GM23338 (cell line): ENCODE data around the gene POMC. TPM values are rescaled to one million over a fixed set of nuclear protein-coding genes. Genes with fewer than 3 reads are reported as not detected.

Experiments
- ATAC-seq: fragments of 200-7000 bp; cut with Tn5 transposase; 3 replicates; pipeline ENCODE4 v1.9.1; 2020
- DNase-seq: peaks from one replicate; pipeline ENCODE4 v3.0.0-alpha.2; 2015; ENCODE audit warnings: low spot score
- H2AFZ ChIP-seq: fragments of 200-600 bp; sonication (generic); 2 replicates; pipeline ENCODE4 v1.8.0; 2016; ENCODE audit warnings: antibody characterized with exemption, mild to moderate bottlenecking, moderate library complexity
- H3F3A ChIP-seq: fragments of 200-600 bp; sonication (generic); replicated peaks from 2 replicates; pipeline ENCODE4 v1.8.0; 2017; ENCODE audit warnings: antibody characterized with exemption, mixed run types, low read depth
- H3K27ac ChIP-seq: fragments of 200-600 bp; sonication (generic); 2 replicates; pipeline ENCODE4 v1.6.1; 2016; ENCODE audit warnings: low read depth
- H3K27me3 ChIP-seq: fragments of 200-600 bp; sonication (generic); 2 replicates; pipeline ENCODE4 v1.8.0; 2016; ENCODE audit warnings: mild to moderate bottlenecking, mixed run types, moderate library complexity; ENCODE audit not compliant: insufficient read depth
- H3K36me3 ChIP-seq: fragments of 200-600 bp; sonication (generic); 2 replicates; pipeline ENCODE4 v1.8.0; 2016; ENCODE audit warnings: mild to moderate bottlenecking; ENCODE audit not compliant: insufficient read depth
- H3K4me1 ChIP-seq: fragments of 200-600 bp; sonication (generic); 2 replicates; pipeline ENCODE4 v1.8.0; 2016; ENCODE audit warnings: mild to moderate bottlenecking, moderate library complexity; ENCODE audit not compliant: insufficient read depth
- H3K4me2 ChIP-seq: fragments of 200-600 bp; sonication (generic); 2 replicates; pipeline ENCODE4 v1.7.1; 2017; ENCODE audit warnings: mixed run types
- H3K4me3 ChIP-seq: fragments of 200-600 bp; sonication (generic); 2 replicates; pipeline ENCODE4 v1.6.1; 2016; ENCODE audit warnings: mixed run types
- H3K79me2 ChIP-seq: fragments of 200-600 bp; sonication (generic); replicated peaks from 2 replicates; pipeline ENCODE4 v1.8.0; 2017; ENCODE audit warnings: mild to moderate bottlenecking; ENCODE audit not compliant: insufficient read depth
- H3K9me2 ChIP-seq: fragments of 200-600 bp; sonication (generic); 2 replicates; pipeline ENCODE4 v1.8.0; 2017; ENCODE audit not compliant: insufficient read depth
- H4K20me1 ChIP-seq: fragments of 200-600 bp; sonication (generic); replicated peaks from 2 replicates; pipeline ENCODE4 v1.8.0; 2017; ENCODE audit warnings: mild to moderate bottlenecking; ENCODE audit not compliant: insufficient read depth
- H3K27ac Mint-ChIP-seq: 2 replicates; pipeline ENCODE4 v1.8.0; 2020; ENCODE audit warnings: inconsistent platforms, mild to moderate bottlenecking, moderate library complexity, mixed read lengths
- H3K27me3 Mint-ChIP-seq: 3 replicates; pipeline ENCODE4 v1.8.0; 2022; ENCODE audit warnings: low read depth, mild to moderate bottlenecking, moderate library complexity, mixed read lengths, inconsistent platforms; ENCODE audit not compliant: insufficient read depth, poor library complexity
- H3K36me3 Mint-ChIP-seq: 3 replicates; pipeline ENCODE4 v1.8.0; 2021; ENCODE audit warnings: low read depth, mild to moderate bottlenecking, inconsistent platforms, moderate library complexity, mixed read lengths
- H3K4me1 Mint-ChIP-seq: 3 replicates; pipeline ENCODE4 v1.8.0; 2020; ENCODE audit warnings: mild to moderate bottlenecking, inconsistent platforms, mixed read lengths
- H3K4me3 Mint-ChIP-seq: 3 replicates; pipeline ENCODE4 v1.8.0; 2021; ENCODE audit warnings: moderate library complexity, mild to moderate bottlenecking, inconsistent platforms, mixed read lengths
- H3K9me3 Mint-ChIP-seq: 3 replicates; pipeline ENCODE4 v1.8.0; 2020; ENCODE audit warnings: moderate library complexity, mild to moderate bottlenecking, inconsistent platforms, mixed read lengths
- CREB1 ChIP-seq: fragments of 250-450 bp; sonication (Bioruptor Pico); IDR thresholded peaks from 2 replicates; pipeline ENCODE4 v1.5.0; 2020; ENCODE audit warnings: low read depth, mild to moderate bottlenecking, moderate library complexity
- CTCF ChIP-seq, 2 experiments: fragments of 200-600 bp in 1 of 2; sonication (generic) in 1 of 2; conservative IDR thresholded peaks; 2 replicates each; pipeline versions ENCODE4 v1.5.1 to v1.6.1; 2016 to 2017; ENCODE audit warnings: antibody characterized with exemption in 2 of 2, low read depth in 2 of 2, mild to moderate bottlenecking in 2 of 2, moderate library complexity in 1 of 2
- ETS1 ChIP-seq: IDR thresholded peaks from 2 replicates; pipeline ENCODE4 v1.6.1; 2016; ENCODE audit warnings: antibody characterized with exemption
- EZH2 ChIP-seq: fragments of 200-600 bp; sonication (generic); IDR thresholded peaks from one replicate; pipeline ENCODE4 v1.8.0; 2017; ENCODE audit warnings: antibody characterized with exemption, mild to moderate bottlenecking, low read depth; ENCODE audit not compliant: unreplicated experiment
- EZH2phosphoT487 ChIP-seq: fragments of 200-600 bp; sonication (generic); IDR thresholded peaks from one replicate; pipeline ENCODE4 v1.8.1; 2018; ENCODE audit warnings: antibody characterized with exemption; ENCODE audit not compliant: unreplicated experiment
- JUNB ChIP-seq: IDR thresholded peaks from one replicate; pipeline ENCODE4 v1.6.1; 2016; ENCODE audit warnings: antibody characterized with exemption; ENCODE audit not compliant: unreplicated experiment
- POLR2AphosphoS5 ChIP-seq: IDR thresholded peaks from 2 replicates; pipeline ENCODE4 v1.6.1; 2016; ENCODE audit warnings: antibody characterized with exemption, low read depth
- REST ChIP-seq: IDR thresholded peaks from one replicate; pipeline ENCODE4 v1.6.1; 2018; ENCODE audit warnings: antibody characterized with exemption; ENCODE audit not compliant: unreplicated experiment
- STAT1 ChIP-seq: IDR thresholded peaks from one replicate; pipeline ENCODE4 v1.6.1; 2016; ENCODE audit warnings: antibody characterized with exemption; ENCODE audit not compliant: unreplicated experiment
- ZNF114 ChIP-seq: fragments of 250-450 bp; sonication (Bioruptor Pico); IDR thresholded peaks from 2 replicates; pipeline ENCODE4 v1.5.0; 2020; ENCODE audit warnings: mild to moderate bottlenecking, moderate library complexity
- ZNF331 ChIP-seq: fragments of 250-450 bp; sonication (Bioruptor Pico); IDR thresholded peaks from 2 replicates; pipeline ENCODE4 v1.5.0; 2020; ENCODE audit warnings: low read depth, mild to moderate bottlenecking, moderate library complexity
- polyA plus RNA-seq: library from polyadenylated mRNA; unstranded; fragments of >200 nt; fragmentation: Nextera tagmentation; extraction: Ambion mirVana; gene quantifications from 2 replicates; pipeline ENCODE4 v1.2.1, GENCODE V29; 2016
- total RNA-seq: library from RNA; depleted of rRNA; stranded (reverse); fragments of >200 nt; shearing (Covaris generic); gene quantifications from 2 replicates; pipeline ENCODE4 v1.2.3, GENCODE V29; 2014

POMC gene
- total and polyA plus RNA-seq, 2 experiments from 2014 or later = 8.5 to 12.3 TPM

- no peaks in the 10 kb centered on the region; the same call in 1 of the 2 replicates for H4K20me1 ChIP-seq
- TF ChIP-seq CTCF (conservative IDR thresholded peaks at IDR 0.05; ENCODE audit: low read depth in 2 of 2) (no peak), CREB1 (CRISPR knock-in tag) (no peak), EZH2phosphoT487 (no peak), ETS1 (no peak)
- DNase-seq (no peak), ATAC-seq (no peak)
- peaks cover 9% of the 10 kb centered on the region for H3K4me1 Mint-ChIP-seq
- H3K9me2 ChIP-seq = no peaks in the 10 kb centered on the region
- H3K4me1 ChIP-seq = peaks cover 8% of the 10 kb centered on the region
- no peak overlapping the region for H3K4me3 ChIP-seq
- no peak overlapping the region for H3K27ac ChIP-seq
- peaks cover 32% of the 10 kb centered on the region for H3K27me3 ChIP-seq
- H3K36me3 ChIP-seq = no peaks in the 10 kb centered on the region
- H2AFZ ChIP-seq = no peak overlapping the region
- no peak overlapping the region for H3K4me3 Mint-ChIP-seq
- no peak overlapping the region for H3K27ac Mint-ChIP-seq
- H3K79me2 ChIP-seq = no peaks in the 10 kb centered on the region
- H3F3A ChIP-seq = no peaks in the 10 kb centered on the region
- H3K4me2 ChIP-seq = no peak overlapping the region
- H3K27me3 Mint-ChIP-seq = peaks cover 25% of the 10 kb centered on the region
- H3K9me3 Mint-ChIP-seq = no peaks in the 10 kb centered on the region; the same call in 2 of the 3 replicates
- H3K36me3 Mint-ChIP-seq = no peaks in the 10 kb centered on the region
These were observed 38.4 kb downstream of the POMC start for GRCh38 chr2:25129901-25130520.

GRCh38 chr2:25127646-25128045 lies 40.7 kb downstream of the POMC start:
- H3K4me1 Mint-ChIP-seq = peaks cover 5% of the 10 kb centered on the region
- no peaks in the 10 kb centered on the region for H4K20me1 ChIP-seq
- no peak for ATAC-seq

More at GRCh38 chr2:25127646-25128045, 40.7 kb downstream of the POMC start:
- Mint-ChIP-seq H3K4me3 (no peak overlapping the region), H3K9me3 (no peaks in the 10 kb centered on the region; the same call in 2 of the 3 replicates), H3K27ac (no peak overlapping the region), H3K27me3 (peaks cover 24% of the 10 kb centered on the region), H3K36me3 (peaks cover 1% of the 10 kb centered on the region; the same call in 2 of the 3 replicates)
- Histone ChIP-seq H3K79me2 (no peaks in the 10 kb centered on the region), H3K27ac (no peak overlapping the region), H2AFZ (no peak overlapping the region), H3K36me3 (no peaks in the 10 kb centered on the region), H3K9me2 (no peaks in the 10 kb centered on the region), H3K4me3 (no peak overlapping the region), H3K4me1 (peaks cover 7% of the 10 kb centered on the region), H3F3A (no peaks in the 10 kb centered on the region), H3K4me2 (no peak overlapping the region), H3K27me3 (peaks cover 22% of the 10 kb centered on the region)
- TF ChIP-seq EZH2phosphoT487 = no peak
- no peak for TF ChIP-seq JUNB
- TF ChIP-seq EZH2 = no peak
- no peak for TF ChIP-seq ZNF114 (CRISPR knock-in tag)
- TF ChIP-seq CTCF (conservative IDR thresholded peaks at IDR 0.05; ENCODE audit: low read depth in 2 of 2) = no peak
- TF ChIP-seq ZNF331 (CRISPR knock-in tag) = no peak
- TF ChIP-seq STAT1 = no peak
- no peak for TF ChIP-seq POLR2AphosphoS5
- TF ChIP-seq REST = no peak
- no peak for TF ChIP-seq ETS1
- no peak for TF ChIP-seq CREB1 (CRISPR knock-in tag)
- no peak for DNase-seq
